Liver (tissue), 9 donors: ENCODE results near the gene PASK. TPM values are rescaled to one million over a fixed set of nuclear protein-coding genes. Genes with fewer than 3 reads are reported as not detected.

Experiments used
- DNase-seq: peaks from one replicate; pipeline ENCODE4 v3.0.0-alpha.2; 2017; ENCODE audit warnings: low spot score
- H3K27ac ChIP-seq, 2 donors: one replicate each; pipeline ENCODE4 v1.7.0; 2013; ENCODE audit warnings: inconsistent platforms in 2 of 2, low read length in 2 of 2, control low read depth in 1 of 2, low read depth in 1 of 2, mild to moderate bottlenecking in 1 of 2
- H3K27me3 ChIP-seq, 4 donors: one replicate each; pipeline versions ENCODE4 v1.6.1 to v1.7.0; 2013; ENCODE audit warnings: low read length in 3 of 4, inconsistent platforms in 1 of 4, mild to moderate bottlenecking in 1 of 4, moderate library complexity in 1 of 4; ENCODE audit not compliant: control insufficient read depth in 4 of 4, insufficient read depth in 4 of 4
- H3K36me3 ChIP-seq, 4 donors: one replicate each; pipeline versions ENCODE4 v1.6.1 to v1.7.0; 2013; ENCODE audit warnings: low read length in 3 of 4, mild to moderate bottlenecking in 3 of 4, low read depth in 1 of 4, moderate library complexity in 1 of 4; ENCODE audit not compliant: control insufficient read depth in 4 of 4, insufficient read depth in 3 of 4
- H3K4me1 ChIP-seq, 4 donors: one replicate each; pipeline versions ENCODE4 v1.6.1 to v1.7.0; 2013; ENCODE audit warnings: low read length in 3 of 4, mild to moderate bottlenecking in 3 of 4, moderate library complexity in 1 of 4; ENCODE audit not compliant: control insufficient read depth in 4 of 4, insufficient read depth in 4 of 4
- H3K4me3 ChIP-seq, 3 donors: one replicate each; pipeline versions ENCODE4 v1.6.1 to v1.7.0; 2013; ENCODE audit warnings: low read length in 3 of 3, control low read depth in 1 of 3, low read depth in 1 of 3, mild to moderate bottlenecking in 1 of 3
- H3K9ac ChIP-seq, 2 donors: one replicate each; pipeline ENCODE4 v1.7.0; 2013; ENCODE audit warnings: low read length in 2 of 2, mild to moderate bottlenecking in 2 of 2, moderate library complexity in 2 of 2, control low read depth in 1 of 2, low read depth in 1 of 2
- H3K9me3 ChIP-seq, 4 donors: one replicate each; pipeline versions ENCODE4 v1.6.1 to v1.7.0; 2013; ENCODE audit warnings: low read length in 3 of 4; ENCODE audit not compliant: control insufficient read depth in 4 of 4
- ATF3 ChIP-seq: IDR thresholded peaks from 2 replicates; pipeline ENCODE4 v1.6.1; 2016; ENCODE audit warnings: antibody characterized with exemption
- CTCF ChIP-seq: fragments of 150-350 bp; IDR thresholded peaks from 2 replicates; pipeline ENCODE4 v1.5.1; 2017; ENCODE audit warnings: improper control_type of control experiment, low read depth, low read length; ENCODE audit not compliant: missing input control
- EGR1 ChIP-seq, 2 donors: IDR thresholded peaks; 2 replicates each; pipeline ENCODE4 v1.6.1; 2016 to 2018; ENCODE audit warnings: antibody characterized with exemption in 2 of 2, low read depth in 2 of 2
- FOXA1 ChIP-seq: IDR thresholded peaks from 2 replicates; pipeline ENCODE4 v1.6.1; 2016; ENCODE audit warnings: antibody characterized with exemption
- FOXA2 ChIP-seq: IDR thresholded peaks from 2 replicates; pipeline ENCODE4 v1.6.1; 2016; ENCODE audit warnings: antibody characterized with exemption
- GABPA ChIP-seq, 2 donors: IDR thresholded peaks in 1 of 2; conservative IDR thresholded peaks in 1 of 2; 2 replicates each; pipeline ENCODE4 v1.6.1; 2016; ENCODE audit warnings: antibody characterized with exemption in 2 of 2, mild to moderate bottlenecking in 1 of 2, moderate library complexity in 1 of 2
- HNF4A ChIP-seq, 2 donors: conservative IDR thresholded peaks; 2 replicates each; pipeline ENCODE4 v1.6.1; 2016; ENCODE audit warnings: antibody characterized with exemption in 2 of 2, mild to moderate bottlenecking in 2 of 2
- JUND ChIP-seq, 2 donors: IDR thresholded peaks; 2 replicates each; pipeline ENCODE4 v1.6.1; 2016; ENCODE audit warnings: antibody characterized with exemption in 2 of 2
- MAX ChIP-seq: IDR thresholded peaks from 2 replicates; pipeline ENCODE4 v1.6.1; 2016; ENCODE audit warnings: antibody characterized with exemption
- NR2F2 ChIP-seq: IDR thresholded peaks from 2 replicates; pipeline ENCODE4 v1.6.1; 2016; ENCODE audit warnings: antibody characterized with exemption
- RAD21 ChIP-seq, 2 donors: IDR thresholded peaks; 2 replicates each; pipeline ENCODE4 v1.6.1; 2016; ENCODE audit warnings: antibody characterized with exemption in 2 of 2, mild to moderate bottlenecking in 2 of 2
- REST ChIP-seq: IDR thresholded peaks from 2 replicates; pipeline ENCODE4 v1.6.1; 2016; ENCODE audit warnings: antibody characterized with exemption, mild to moderate bottlenecking
- RXRA ChIP-seq, 2 donors: IDR thresholded peaks; 2 replicates each; pipeline ENCODE4 v1.6.1; 2017 to 2018; ENCODE audit warnings: antibody characterized with exemption in 2 of 2, mild to moderate bottlenecking in 1 of 2
- SP1 ChIP-seq: IDR thresholded peaks from 2 replicates; pipeline ENCODE4 v1.6.1; 2018; ENCODE audit warnings: antibody characterized with exemption, mild to moderate bottlenecking
- TAF1 ChIP-seq: conservative IDR thresholded peaks from 2 replicates; pipeline ENCODE4 v1.6.1; 2016; ENCODE audit warnings: antibody characterized with exemption, mild to moderate bottlenecking
- YY1 ChIP-seq: IDR thresholded peaks from 2 replicates; pipeline ENCODE4 v1.6.1; 2016; ENCODE audit warnings: antibody characterized with exemption, mild to moderate bottlenecking
- ZBTB33 ChIP-seq: IDR thresholded peaks from 2 replicates; pipeline ENCODE4 v1.6.1; 2016; ENCODE audit warnings: antibody characterized with exemption
- WGBS: extraction: QIAGEN DNeasy Blood & Tissue Kit; methylation state at CpG from one replicate; pipeline ENCODE4 v1.1.7; 2013; 5-methylcytosine and 5-hydroxymethylcytosine counted together
- polyA plus RNA-seq, 2 donors: library from polyadenylated mRNA; stranded (reverse) in 1 of 2; unstranded in 1 of 2; fragments of 200-250 nt in 1 of 2; fragments of >200 nt in 1 of 2; fragmentation: Nextera tagmentation in 1 of 2; extraction: Ambion mirVana in 1 of 2; gene quantifications; one replicate each; pipeline versions ENCODE4 v1.2.1 to v1.2.3, GENCODE V29; 2013 to 2015
- total RNA-seq, 2 donors: library from RNA; depleted of rRNA; stranded (reverse); fragments of >200 nt; gene quantifications; one replicate each; pipeline ENCODE4 v1.2.3, GENCODE V29; 2014
- donor health status: healthy.
- donor health status: healthy.
- donor health status: healthy.
- donor health status: healthy.
- donor health status: healthy.

Gene PASK
- total and polyA plus RNA-seq, 4 donors, result 0.96 to 8.8 (median 2.9) TPM

DNA sequence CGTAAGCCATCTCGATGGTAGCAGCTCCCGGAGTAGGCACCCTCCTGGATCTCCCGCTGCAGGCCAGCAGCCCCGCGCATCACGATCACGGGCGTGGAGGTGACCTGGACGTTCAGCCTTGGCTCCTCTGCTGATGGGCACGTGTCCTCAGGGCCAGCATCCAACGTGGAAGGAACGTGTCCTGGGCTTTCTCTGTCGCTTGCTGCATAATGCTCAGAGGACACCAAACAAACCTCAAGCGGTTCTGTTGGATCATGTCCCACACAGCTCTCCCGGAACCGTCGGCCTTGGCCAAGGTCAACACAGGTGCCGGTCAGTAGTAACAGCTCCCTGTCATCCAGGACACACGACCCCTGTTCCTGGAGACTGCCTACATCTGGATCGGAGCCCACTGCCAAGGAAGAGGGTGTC lies 23.1 kb downstream of the PASK start:
- peaks cover 0 to 4% (median 2%) of the 10 kb centered on the region in 4 donors for H3K4me1 ChIP-seq
- no peaks in the 10 kb centered on the region for H3K9me3 ChIP-seq
- TF ChIP-seq RAD21 (IDR thresholded peaks at IDR 0.05), result no peak
- no peak for TF ChIP-seq ATF3
- no peak for TF ChIP-seq HNF4A (conservative IDR thresholded peaks at IDR 0.05)
- TF ChIP-seq REST, result no peak
- no peak for TF ChIP-seq JUND (IDR thresholded peaks at IDR 0.05)
- no peak for TF ChIP-seq TAF1
- no peak for TF ChIP-seq ZBTB33
- no peak for TF ChIP-seq GABPA (IDR thresholded peaks at IDR 0.05 in 1 of 2, conservative IDR thresholded peaks at IDR 0.05 in 1 of 2)
- no peak for TF ChIP-seq FOXA2
- no peak for TF ChIP-seq SP1
- no peak for TF ChIP-seq YY1
- H3K27ac ChIP-seq, result no peak overlapping the region
- no peak for DNase-seq
- H3K4me3 ChIP-seq, result no peak overlapping the region
- 62% methylated on average over 21 of the region's 21 CpGs for WGBS
- H3K36me3 ChIP-seq, result no peaks in the 10 kb centered on the region
- no peak overlapping the region for H3K9ac ChIP-seq
- H3K27me3 ChIP-seq, result no peaks in the 10 kb centered on the region

DNA sequence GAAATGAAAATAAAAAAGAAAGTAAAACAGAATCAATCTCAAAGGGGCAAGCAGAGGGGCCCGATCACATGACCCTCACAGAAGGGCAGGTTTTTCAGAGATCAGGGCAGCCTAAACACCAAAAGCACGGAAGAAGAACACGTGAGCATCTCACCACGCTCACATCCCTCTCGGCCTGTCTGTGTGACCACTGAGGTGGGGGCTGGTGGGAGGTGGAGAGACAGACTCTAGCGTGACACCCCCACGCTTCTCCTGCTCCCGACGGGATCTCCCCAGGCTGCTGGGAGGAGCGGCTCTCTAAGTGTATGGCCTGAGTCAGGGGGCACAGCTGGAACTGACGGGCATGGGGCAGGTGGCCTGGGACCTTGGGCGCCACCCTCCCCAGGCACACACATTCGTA lies 23.6 kb downstream of the PASK start:
- H3K27me3 ChIP-seq, result no peaks in the 10 kb centered on the region
- no peak overlapping the region for H3K4me3 ChIP-seq
- H3K9me3 ChIP-seq, result no peaks in the 10 kb centered on the region
- no peak overlapping the region for H3K27ac ChIP-seq
- no peak for DNase-seq
- peaks cover 0 to 4% (median 2%) of the 10 kb centered on the region in 4 donors for H3K4me1 ChIP-seq
- no peak overlapping the region for H3K9ac ChIP-seq
- 95% methylated on average over 13 of the region's 13 CpGs for WGBS
- TF ChIP-seq SP1 (no peak), EGR1 (IDR thresholded peaks at IDR 0.05; ENCODE audit: low read depth in 2 of 2) (no peak), FOXA2 (no peak), MAX (no peak), RAD21 (IDR thresholded peaks at IDR 0.05) (no peak), REST (no peak), NR2F2 (no peak), TAF1 (no peak), ZBTB33 (no peak), HNF4A (conservative IDR thresholded peaks at IDR 0.05) (no peak), CTCF (no peak), RXRA (IDR thresholded peaks at IDR 0.05) (no peak), FOXA1 (no peak), GABPA (IDR thresholded peaks at IDR 0.05 in 1 of 2, conservative IDR thresholded peaks at IDR 0.05 in 1 of 2) (no peak), ATF3 (no peak), JUND (IDR thresholded peaks at IDR 0.05) (no peak), YY1 (no peak)
- no peaks in the 10 kb centered on the region for H3K36me3 ChIP-seq
